NCI-H2171 (cell line): ENCODE results near the gene UCN3.
"Not testable (repeated sequence)": the region's sequence is repeated elsewhere in the genome, so short reads cannot be mapped to it uniquely, and the experiment has no call there.

Source experiments
- DNase-seq: peaks from one replicate; lab custom pipeline; 2025; lab: John Stamatoyannopoulos, UW

Gene UCN3

GRCh38 chr10:5410787-5411186 is 46.0 kb downstream of the UCN3 start:
- DNase-seq, result not testable (repeated sequence)

GRCh38 chr10:5411941-5412276 is 47.1 kb downstream of the UCN3 start:
- peak; percentile 8 for DNase-seq

GRCh38 chr10:5412277-5412941 is 47.6 kb downstream of the UCN3 start, which contains the start of gene NET1:
TSS of gene NET1 (plus strand) at chr10:5412557. CDS start at chr10:5412693, 136 bp downstream.
- peak; percentile 75 for DNase-seq

DNA sequence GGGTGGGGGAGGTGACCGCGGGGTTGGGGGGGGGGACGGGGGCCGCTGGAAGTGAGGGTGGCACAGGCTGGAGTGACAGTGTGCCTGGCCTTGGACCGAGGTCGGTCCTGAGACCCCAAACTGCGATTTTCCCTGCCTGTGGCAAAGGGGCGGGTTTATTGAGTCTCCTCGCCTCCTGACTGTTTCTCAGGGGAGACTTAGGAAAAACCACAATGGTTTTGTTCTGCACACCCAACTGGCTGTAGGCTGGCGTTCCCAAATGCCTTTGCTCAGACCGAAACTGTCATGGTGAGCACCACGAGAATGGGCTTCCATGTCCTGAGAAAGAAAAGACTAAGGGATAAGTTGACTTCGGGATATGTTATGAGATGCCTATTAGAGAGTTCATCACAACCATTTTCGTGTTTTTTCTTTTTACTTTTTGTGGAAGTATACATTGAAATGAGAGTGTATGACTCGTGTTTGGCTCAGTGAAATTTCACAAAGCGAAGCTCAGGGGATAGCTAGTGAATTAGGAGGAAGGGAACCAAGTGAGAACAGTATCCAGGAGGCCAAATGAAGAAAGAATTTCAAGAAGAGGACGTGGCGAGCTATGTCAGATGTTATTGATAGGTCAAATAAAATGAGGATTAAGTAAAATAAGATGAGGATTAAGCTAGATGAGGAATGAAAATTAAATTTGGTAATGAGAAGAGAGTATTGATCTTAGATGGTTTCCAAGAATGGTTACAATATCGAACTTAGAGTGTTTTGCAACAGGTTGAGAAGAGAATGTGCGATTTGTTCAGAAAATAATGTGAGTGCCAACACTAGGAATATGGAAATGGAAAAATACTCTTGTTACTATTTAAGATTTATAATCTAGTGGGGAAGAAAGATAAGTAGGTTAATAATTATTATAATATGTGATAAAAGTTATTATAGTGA is 48.5 kb downstream of the UCN3 start:
- DNase-seq, result peak; percentile 1

DNA sequence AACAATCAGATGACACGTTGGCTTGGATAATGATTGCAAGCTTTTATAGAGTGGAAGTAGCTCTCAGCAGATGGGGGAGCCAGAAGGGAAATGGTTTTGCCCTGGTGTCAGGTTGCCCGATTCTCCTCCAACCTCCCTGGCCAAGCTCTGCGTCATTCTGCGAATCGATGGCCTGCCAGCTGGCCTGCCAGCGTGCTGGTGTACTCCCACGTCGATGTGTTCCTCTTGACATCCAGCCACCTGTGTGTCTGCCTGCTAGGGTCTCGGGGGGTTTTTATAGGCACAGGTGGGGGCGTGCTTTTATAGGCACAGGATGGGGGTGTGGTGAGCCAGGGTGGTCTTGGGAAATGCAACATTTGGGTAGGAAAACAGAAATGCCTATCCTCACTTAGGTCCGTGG is 52.2 kb downstream of the UCN3 start:
- peak; percentile 78 for DNase-seq

GRCh38 chr10:5418584-5418983 is 53.8 kb downstream of the UCN3 start:
- DNase-seq, result no peak

- DNase-seq, result no peak
These were observed 54.8 kb downstream of the UCN3 start for GRCh38 chr10:5419466-5420094.

GRCh38 chr10:5423771-5424170 is 59.0 kb downstream of the UCN3 start:
- DNase-seq, result no peak
